Measurements from ENCODE around the gene ANKRD23. TPM values are rescaled to one million over a fixed set of nuclear protein-coding genes. Genes with fewer than 3 reads are reported as not detected.

Gene ANKRD23
- total and polyA plus RNA-seq, 2 donors (not counting 1 experiment from before 2014, with no cell fraction given), result 0.41 to 1.3 TPM

GRCh38 chr2:96881349-96882195, 37.8 kb upstream of the ANKRD23 start:
- H4K20me1 ChIP-seq (ENCODE audit: control insufficient read depth, extremely low read depth, insufficient read depth, low read length), result no peaks in the 10 kb centered on the region
- no peak overlapping the region for H3K4me3 ChIP-seq (replicated peaks in 1 of 4; ENCODE audit: control extremely low read depth in 1 of 4, insufficient read depth in 1 of 4, low read depth in 3 of 4, low read length in 4 of 4)
- H3K79me2 ChIP-seq (ENCODE audit: control insufficient read depth, insufficient read depth, low read length), result no peaks in the 10 kb centered on the region
- H3K9me3 ChIP-seq (ENCODE audit: control insufficient read depth, insufficient read depth, low read depth, low read length), result no peaks in the 10 kb centered on the region
- TF ChIP-seq EZH2 (IDR thresholded peaks at IDR 0.05; ENCODE audit: low read length, missing control alignments), result no peak
- TF ChIP-seq, protein P1, sequence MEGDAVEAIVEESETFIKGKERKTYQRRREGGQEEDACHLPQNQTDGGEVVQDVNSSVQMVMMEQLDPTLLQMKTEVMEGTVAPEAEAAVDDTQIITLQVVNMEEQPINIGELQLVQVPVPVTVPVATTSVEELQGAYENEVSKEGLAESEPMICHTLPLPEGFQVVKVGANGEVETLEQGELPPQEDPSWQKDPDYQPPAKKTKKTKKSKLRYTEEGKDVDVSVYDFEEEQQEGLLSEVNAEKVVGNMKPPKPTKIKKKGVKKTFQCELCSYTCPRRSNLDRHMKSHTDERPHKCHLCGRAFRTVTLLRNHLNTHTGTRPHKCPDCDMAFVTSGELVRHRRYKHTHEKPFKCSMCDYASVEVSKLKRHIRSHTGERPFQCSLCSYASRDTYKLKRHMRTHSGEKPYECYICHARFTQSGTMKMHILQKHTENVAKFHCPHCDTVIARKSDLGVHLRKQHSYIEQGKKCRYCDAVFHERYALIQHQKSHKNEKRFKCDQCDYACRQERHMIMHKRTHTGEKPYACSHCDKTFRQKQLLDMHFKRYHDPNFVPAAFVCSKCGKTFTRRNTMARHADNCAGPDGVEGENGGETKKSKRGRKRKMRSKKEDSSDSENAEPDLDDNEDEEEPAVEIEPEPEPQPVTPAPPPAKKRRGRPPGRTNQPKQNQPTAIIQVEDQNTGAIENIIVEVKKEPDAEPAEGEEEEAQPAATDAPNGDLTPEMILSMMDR (conservative IDR thresholded peaks at IDR 0.05 in 1 of 2, IDR thresholded peaks at IDR 0.05 in 1 of 2; ENCODE audit: low read depth in 1 of 2, low read length in 2 of 2), result no peak
- H3K4me2 ChIP-seq (ENCODE audit: extremely low read depth, insufficient read depth, low read length), result no peak overlapping the region
- H3K9ac ChIP-seq (ENCODE audit: insufficient read depth, low read length), result no peak overlapping the region
- no peak overlapping the region for H2AFZ ChIP-seq (ENCODE audit: low read length)
- no peak overlapping the region for H3K27ac ChIP-seq (ENCODE audit: insufficient read depth, low read length)
- no peak for DNase-seq (ENCODE audit: low read depth in 2 of 2)
- no peaks in the 10 kb centered on the region for H3K4me1 ChIP-seq (ENCODE audit: control insufficient read depth, extremely low read depth, insufficient read depth, low read length)
- H3K36me3 ChIP-seq (ENCODE audit: control insufficient read depth, insufficient read depth, low read length), result no peaks in the 10 kb centered on the region
- H3K27me3 ChIP-seq (ENCODE audit: control insufficient read depth, insufficient read depth, low read length), result peaks cover 12% of the 10 kb centered on the region

GRCh38 chr2:96880891-96881273, 37.1 kb upstream of the ANKRD23 start:
- TF ChIP-seq, protein P1 (conservative IDR thresholded peaks at IDR 0.05 in 1 of 2, IDR thresholded peaks at IDR 0.05 in 1 of 2; ENCODE audit: low read depth in 1 of 2, low read length in 2 of 2), result no peak
- no peak for TF ChIP-seq EZH2 (IDR thresholded peaks at IDR 0.05; ENCODE audit: low read length, missing control alignments)
- H3K4me2 ChIP-seq (ENCODE audit: extremely low read depth, insufficient read depth, low read length), result no peak overlapping the region
- no peaks in the 10 kb centered on the region for H3K4me1 ChIP-seq (ENCODE audit: control insufficient read depth, extremely low read depth, insufficient read depth, low read length)
- H2AFZ ChIP-seq (ENCODE audit: low read length), result no peak overlapping the region
- no peaks in the 10 kb centered on the region for H4K20me1 ChIP-seq (ENCODE audit: control insufficient read depth, extremely low read depth, insufficient read depth, low read length)
- no peak overlapping the region for H3K4me3 ChIP-seq (replicated peaks in 1 of 4; ENCODE audit: control extremely low read depth in 1 of 4, insufficient read depth in 1 of 4, low read depth in 3 of 4, low read length in 4 of 4)
- H3K9me3 ChIP-seq (ENCODE audit: control insufficient read depth, insufficient read depth, low read depth, low read length), result no peaks in the 10 kb centered on the region
- DNase-seq (ENCODE audit: low read depth in 2 of 2), result no peak
- no peak overlapping the region for H3K9ac ChIP-seq (ENCODE audit: insufficient read depth, low read length)
- peaks cover 12% of the 10 kb centered on the region for H3K27me3 ChIP-seq (ENCODE audit: control insufficient read depth, insufficient read depth, low read length)
- no peaks in the 10 kb centered on the region for H3K79me2 ChIP-seq (ENCODE audit: control insufficient read depth, insufficient read depth, low read length)
- no peaks in the 10 kb centered on the region for H3K36me3 ChIP-seq (ENCODE audit: control insufficient read depth, insufficient read depth, low read length)
- no peak overlapping the region for H3K27ac ChIP-seq (ENCODE audit: insufficient read depth, low read length)

DNA sequence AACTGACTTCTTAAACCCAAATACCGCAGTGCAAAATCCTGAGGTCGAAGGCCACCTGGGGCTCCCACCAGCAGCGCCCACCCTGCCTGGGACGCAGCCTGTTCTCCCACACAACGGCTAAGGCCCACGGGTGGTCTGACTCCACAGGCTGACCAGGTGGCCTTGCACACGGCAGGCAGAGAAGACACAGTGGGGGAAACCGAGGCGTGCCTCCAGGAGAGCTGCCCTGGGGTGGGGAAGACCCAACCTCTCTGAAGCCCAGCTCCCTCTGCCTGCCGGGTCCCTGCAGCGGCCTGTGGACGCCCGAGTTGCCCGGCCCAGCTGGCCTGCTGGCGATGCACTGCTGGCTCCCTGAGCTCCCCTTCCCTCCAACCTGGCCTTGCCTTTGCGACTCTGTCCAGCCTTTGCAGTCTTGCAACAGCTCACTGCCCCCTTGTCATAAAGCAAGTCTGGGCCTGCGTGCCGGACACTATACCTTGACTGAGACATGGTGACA, 35.8 kb upstream of the ANKRD23 start:
- Histone ChIP-seq H4K20me1 (ENCODE audit: control insufficient read depth, extremely low read depth, insufficient read depth, low read length) (no peaks in the 10 kb centered on the region), H3K27ac (ENCODE audit: insufficient read depth, low read length) (no peak overlapping the region), H3K4me1 (ENCODE audit: control insufficient read depth, extremely low read depth, insufficient read depth, low read length) (no peaks in the 10 kb centered on the region), H3K27me3 (ENCODE audit: control insufficient read depth, insufficient read depth, low read length) (peaks cover 8% of the 10 kb centered on the region), H3K36me3 (ENCODE audit: control insufficient read depth, insufficient read depth, low read length) (no peaks in the 10 kb centered on the region), H3K4me2 (ENCODE audit: extremely low read depth, insufficient read depth, low read length) (no peak overlapping the region), H3K79me2 (ENCODE audit: control insufficient read depth, insufficient read depth, low read length) (no peaks in the 10 kb centered on the region), H3K9me3 (ENCODE audit: control insufficient read depth, insufficient read depth, low read depth, low read length) (no peaks in the 10 kb centered on the region), H2AFZ (ENCODE audit: low read length) (no peak overlapping the region), H3K9ac (ENCODE audit: insufficient read depth, low read length) (no peak overlapping the region), H3K4me3 (replicated peaks in 1 of 4; ENCODE audit: control extremely low read depth in 1 of 4, insufficient read depth in 1 of 4, low read depth in 3 of 4, low read length in 4 of 4) (no peak overlapping the region)
- DNase-seq (ENCODE audit: low read depth in 2 of 2), result no peak
- TF ChIP-seq EZH2 (IDR thresholded peaks at IDR 0.05; ENCODE audit: low read length, missing control alignments), result no peak
- TF ChIP-seq, protein P1 (conservative IDR thresholded peaks at IDR 0.05 in 1 of 2, IDR thresholded peaks at IDR 0.05 in 1 of 2; ENCODE audit: low read depth in 1 of 2, low read length in 2 of 2), result no peak
